GM10248 (cell line): ENCODE measurements around the gene ABCD4.
A peak's percentile ranks its signal among the peaks of the same experiment; 100 is the strongest.

Experiments used
- CTCF ChIA-PET: fragments of 300-600 bp; sonication (Branson Sonifier 250); formaldehyde crosslinking; extraction: SDS; loops from one replicate; lab custom pipeline; 2021; ENCODE audit warnings: antibody characterized with exemption; lab: Yijun Ruan, JAX
- POLR2A ChIA-PET: fragments of 350-650 bp; sonication (Branson Sonifier 250); formaldehyde crosslinking; extraction: SDS; loops from one replicate; lab custom pipeline; 2020; ENCODE audit warnings: antibody characterized with exemption; lab: Yijun Ruan, JAX
- DNase-seq: peaks from one replicate; pipeline ENCODE4 v3.0.0; 2012; ENCODE audit errors: extremely low spot score
- CTCF ChIP-seq: IDR thresholded peaks from 2 replicates; pipeline ENCODE4 v1.5.1; 2012; ENCODE audit warnings: mild to moderate bottlenecking, low read depth; ENCODE audit errors: extremely low read depth, missing control alignments, control extremely low read depth

The ABCD4 gene

DNA sequence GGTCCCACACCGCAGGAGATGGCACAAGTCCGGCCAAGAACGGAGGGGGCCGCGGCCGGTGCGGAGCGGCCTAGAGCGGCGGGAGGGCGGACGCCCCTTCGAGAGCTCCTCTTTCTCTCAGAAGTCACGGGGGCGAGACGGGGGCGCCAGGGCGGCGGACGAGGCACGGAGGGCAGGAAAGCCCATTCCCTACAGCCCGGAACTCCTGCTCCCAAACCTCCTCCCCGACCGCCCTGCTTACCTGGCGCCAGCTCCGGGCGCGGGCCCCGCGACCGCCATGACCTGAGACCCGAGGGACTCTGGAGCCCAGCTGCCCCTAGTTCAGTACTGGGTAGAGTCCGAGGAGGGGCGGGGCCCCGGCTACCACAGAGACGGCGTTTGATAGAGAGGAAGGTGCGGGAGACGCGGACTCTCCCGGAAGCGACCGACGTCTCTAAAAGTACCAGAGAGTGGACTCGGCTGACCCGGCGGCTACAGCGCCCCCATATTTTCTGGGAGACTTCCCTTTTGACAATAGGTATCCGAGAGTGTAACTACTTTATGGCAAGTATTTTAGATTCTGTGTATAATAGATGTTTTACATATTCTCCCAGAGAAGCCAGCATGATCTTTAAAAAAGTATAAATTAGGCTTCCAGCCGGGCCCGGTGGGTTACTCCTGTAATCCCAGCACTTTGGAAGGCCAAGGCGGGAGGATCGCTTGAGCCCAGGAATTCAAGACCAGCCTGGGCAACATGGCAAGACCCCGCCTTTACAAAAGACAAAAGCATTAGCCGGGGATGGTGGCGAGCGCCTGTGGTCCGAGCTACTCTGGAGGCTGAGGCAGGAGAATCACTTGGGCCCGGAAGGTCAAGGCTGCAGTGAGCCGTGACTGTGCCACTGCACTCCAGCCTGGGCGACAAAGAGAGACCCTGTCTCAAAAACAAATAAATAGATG, at the start of gene ABCD4:
ABCD4 (minus strand) TSS at position 301 of the 936 bp plus-strand sequence; CDS start at position 279, 22 bp downstream.
- ChIA-PET CTCF (interaction anchor here (0.6 to 4.1 kb wide), 10 partner anchors 10 to 549 kb away, joined by 3 to 26 read pairs (median 4); no protein-coding TSS in a partner anchor), POLR2A (no interaction called here)
- TF ChIP-seq CTCF: peak; percentile 57
- peak; percentile 93 for DNase-seq

DNA sequence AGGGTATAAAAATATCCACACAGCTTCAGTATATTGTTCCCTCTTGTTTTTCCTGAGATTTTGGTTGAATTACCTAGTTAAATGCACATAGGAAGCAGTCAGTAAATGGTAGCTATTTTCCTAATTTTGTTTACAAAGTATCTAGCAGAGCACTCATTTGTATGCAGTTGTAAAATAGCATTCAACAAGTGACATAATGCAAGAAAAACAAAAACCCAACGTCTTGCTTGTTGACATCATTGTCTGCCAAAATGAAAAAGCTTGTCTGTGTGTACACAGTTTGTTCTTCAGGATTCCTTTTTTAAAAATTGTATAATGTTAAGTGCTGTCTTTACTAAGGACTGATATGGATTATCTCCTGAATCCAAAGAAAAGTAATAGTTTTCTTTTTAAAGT, 48.2 kb upstream of the ABCD4 start:
- DNase-seq: no peak
- CTCF ChIA-PET: interaction anchor here (1.0 to 1.4 kb wide), 3 partner anchors 9 to 13 kb away, joined by 4 read pairs; no protein-coding TSS in a partner anchor
- POLR2A ChIA-PET: no interaction called here
- TF ChIP-seq CTCF: no peak

DNA sequence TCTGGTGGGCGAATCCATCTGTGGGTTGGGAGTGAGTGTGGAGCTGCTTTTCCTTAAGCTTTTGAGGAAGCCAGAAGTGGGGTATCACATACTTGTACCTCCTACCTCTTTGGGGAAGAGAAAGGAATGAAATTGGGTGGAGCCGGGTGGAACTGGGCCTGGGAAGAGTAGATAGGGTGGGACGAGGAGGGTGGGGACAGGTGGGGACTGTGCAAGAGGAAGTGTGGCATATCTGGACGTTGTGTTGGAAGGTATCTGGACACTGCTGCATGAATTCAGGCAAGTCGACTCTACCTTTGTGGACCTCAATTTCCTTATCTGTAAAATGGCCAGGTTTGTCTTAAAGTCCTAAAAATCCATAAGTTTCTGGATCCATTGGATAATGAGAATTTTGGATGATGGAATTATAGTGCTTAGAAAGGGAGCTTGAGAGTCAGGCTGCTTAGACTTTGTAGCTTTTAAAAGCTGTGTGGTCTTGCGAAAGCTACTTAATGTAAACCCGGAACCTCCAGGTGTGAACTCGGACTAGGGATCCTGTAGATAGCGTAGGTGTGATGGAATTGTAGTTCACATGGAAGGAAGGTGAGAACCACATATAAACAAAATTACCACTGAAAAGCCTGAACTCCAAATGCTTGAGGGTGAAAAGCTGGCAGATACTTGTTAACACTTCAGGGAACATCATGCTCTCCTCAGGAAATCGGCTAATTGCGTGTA, 47.6 kb upstream of the ABCD4 start:
- TF ChIP-seq CTCF: no peak
- no peak for DNase-seq
- ChIA-PET CTCF (interaction anchor here (1.0 to 1.4 kb wide), 3 partner anchors 10 to 13 kb away, joined by 4 read pairs; no protein-coding TSS in a partner anchor), POLR2A (no interaction called here)

GRCh38 chr14:74349757-74350156, 47.0 kb upstream of the ABCD4 start:
- POLR2A ChIA-PET: no interaction called here
- TF ChIP-seq CTCF: no peak
- DNase-seq: no peak
- CTCF ChIA-PET: interaction anchor here (1.0 to 1.4 kb wide), 3 partner anchors 10 to 14 kb away, joined by 4 read pairs; no protein-coding TSS in a partner anchor

DNA sequence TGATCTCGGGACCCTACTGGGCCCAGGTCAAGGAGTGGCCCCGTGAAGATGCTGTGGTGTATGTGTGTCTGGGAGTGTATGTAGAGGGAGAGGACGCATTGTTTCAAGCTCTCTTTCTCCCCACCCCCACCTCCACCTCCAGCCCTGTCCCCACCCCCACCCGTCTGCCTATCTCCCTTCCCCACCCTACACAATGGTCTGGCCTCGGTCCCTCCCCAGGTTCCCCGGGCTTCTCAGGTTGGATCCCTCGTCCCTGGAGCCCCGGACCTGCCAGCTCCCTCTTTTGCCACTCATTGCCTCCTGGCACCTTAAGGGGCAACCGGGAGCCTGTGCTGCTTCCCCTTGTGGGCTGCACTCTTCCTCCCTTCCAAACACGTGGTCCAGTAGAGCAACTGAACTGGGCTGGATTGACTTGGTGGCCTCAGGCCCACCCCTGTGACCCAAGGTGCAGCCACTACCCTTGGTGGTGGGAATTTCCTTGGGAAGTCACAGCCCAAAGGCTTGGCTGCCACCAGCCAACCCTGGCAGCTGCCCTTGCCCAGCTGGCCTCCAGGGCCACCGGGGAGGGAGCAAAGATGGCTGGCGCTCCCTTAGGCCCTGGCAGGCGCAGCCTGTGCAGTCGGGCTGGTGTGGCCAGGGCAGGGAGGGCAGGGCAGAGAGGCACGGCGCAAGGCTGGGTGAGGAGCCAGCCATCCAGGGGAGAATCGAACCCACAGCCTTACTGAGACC, 46.2 kb upstream of the ABCD4 start:
- POLR2A ChIA-PET: no interaction called here
- no peak for DNase-seq
- no peak for TF ChIP-seq CTCF
- CTCF ChIA-PET: interaction anchor here (0.6 to 1.8 kb wide), 4 partner anchors 9 to 118 kb away, joined by 3 to 6 read pairs (median 4); no protein-coding TSS in a partner anchor
